Nephron progenitor cell (in vitro differentiated cells): ENCODE data around the gene HYLS1.

Experiments used
- DNase-seq: peaks from one replicate; pipeline ENCODE4 v3.0.0; 2021
- H3K27ac Mint-ChIP-seq: 2 replicates; pipeline ENCODE4 v1.8.0; 2021; ENCODE audit warnings: mild to moderate bottlenecking, moderate library complexity, mixed read lengths
- H3K27me3 Mint-ChIP-seq: 2 replicates; pipeline ENCODE4 v1.8.0; 2021; ENCODE audit warnings: mild to moderate bottlenecking, low read depth, mixed read lengths; ENCODE audit not compliant: poor library complexity
- H3K36me3 Mint-ChIP-seq: 2 replicates; pipeline ENCODE4 v1.8.0; 2021; ENCODE audit warnings: low read depth, mixed read lengths
- H3K4me1 Mint-ChIP-seq: 2 replicates; pipeline ENCODE4 v1.8.0; 2021; ENCODE audit warnings: mixed read lengths
- H3K4me3 Mint-ChIP-seq: 2 replicates; pipeline ENCODE4 v1.8.0; 2021; ENCODE audit warnings: mild to moderate bottlenecking, moderate library complexity, mixed read lengths
- H3K9me3 Mint-ChIP-seq: 2 replicates; pipeline ENCODE4 v1.8.0; 2021; ENCODE audit warnings: mild to moderate bottlenecking, moderate library complexity, mixed read lengths
- TF ChIP-seq, protein P1 (sequence below): fragments of 200-600 bp; sonication (generic); IDR thresholded peaks from 2 replicates; pipeline ENCODE4 v1.5.0; 2021; ENCODE audit warnings: antibody characterized with exemption

HYLS1 gene

GRCh38 chr11:125935056-125935455, 47.6 kb downstream of the HYLS1 start:
- TF ChIP-seq, protein P1, sequence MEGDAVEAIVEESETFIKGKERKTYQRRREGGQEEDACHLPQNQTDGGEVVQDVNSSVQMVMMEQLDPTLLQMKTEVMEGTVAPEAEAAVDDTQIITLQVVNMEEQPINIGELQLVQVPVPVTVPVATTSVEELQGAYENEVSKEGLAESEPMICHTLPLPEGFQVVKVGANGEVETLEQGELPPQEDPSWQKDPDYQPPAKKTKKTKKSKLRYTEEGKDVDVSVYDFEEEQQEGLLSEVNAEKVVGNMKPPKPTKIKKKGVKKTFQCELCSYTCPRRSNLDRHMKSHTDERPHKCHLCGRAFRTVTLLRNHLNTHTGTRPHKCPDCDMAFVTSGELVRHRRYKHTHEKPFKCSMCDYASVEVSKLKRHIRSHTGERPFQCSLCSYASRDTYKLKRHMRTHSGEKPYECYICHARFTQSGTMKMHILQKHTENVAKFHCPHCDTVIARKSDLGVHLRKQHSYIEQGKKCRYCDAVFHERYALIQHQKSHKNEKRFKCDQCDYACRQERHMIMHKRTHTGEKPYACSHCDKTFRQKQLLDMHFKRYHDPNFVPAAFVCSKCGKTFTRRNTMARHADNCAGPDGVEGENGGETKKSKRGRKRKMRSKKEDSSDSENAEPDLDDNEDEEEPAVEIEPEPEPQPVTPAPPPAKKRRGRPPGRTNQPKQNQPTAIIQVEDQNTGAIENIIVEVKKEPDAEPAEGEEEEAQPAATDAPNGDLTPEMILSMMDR = no peak
- H3K4me3 Mint-ChIP-seq = no peak overlapping the region
- no peaks in the 10 kb centered on the region for H3K36me3 Mint-ChIP-seq
- H3K27ac Mint-ChIP-seq = no peak overlapping the region
- peaks cover 10% of the 10 kb centered on the region for H3K27me3 Mint-ChIP-seq
- DNase-seq = no peak
- no peaks in the 10 kb centered on the region for H3K9me3 Mint-ChIP-seq
- peaks cover 35% of the 10 kb centered on the region for H3K4me1 Mint-ChIP-seq

DNA sequence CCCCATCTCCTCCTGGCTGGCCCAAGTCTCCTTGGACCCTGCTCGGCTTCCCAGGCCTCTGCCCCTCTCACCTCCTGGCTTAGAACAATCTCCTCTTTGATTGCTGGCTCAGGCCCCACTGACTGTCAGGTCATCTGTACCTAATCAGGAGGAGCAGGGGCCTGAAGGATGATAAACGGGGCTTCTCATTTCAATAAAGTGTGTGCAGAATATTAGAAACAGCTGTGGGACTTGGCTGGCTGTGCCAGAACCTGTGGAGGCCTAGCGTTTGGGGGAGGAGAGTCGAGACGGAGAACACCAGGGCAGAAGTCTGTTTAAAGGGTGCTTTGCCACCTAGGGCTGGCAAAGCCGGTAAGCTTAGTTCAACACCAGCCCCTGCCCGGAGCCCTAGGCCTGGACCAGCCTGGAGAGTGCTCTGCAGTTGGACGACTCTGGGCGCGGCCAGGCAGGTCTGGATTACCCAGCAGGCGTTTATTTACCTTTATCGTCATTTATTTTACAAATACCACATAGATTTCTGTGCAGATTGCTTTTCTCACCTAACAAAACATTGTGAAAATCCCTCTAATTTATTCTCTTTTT, 48.2 kb downstream of the HYLS1 start:
- TF ChIP-seq, protein P1 = no peak
- no peak overlapping the region for H3K4me3 Mint-ChIP-seq
- H3K27me3 Mint-ChIP-seq = peaks cover 10% of the 10 kb centered on the region
- peaks cover 35% of the 10 kb centered on the region for H3K4me1 Mint-ChIP-seq
- DNase-seq = no peak
- no peak overlapping the region for H3K27ac Mint-ChIP-seq
- no peaks in the 10 kb centered on the region for H3K36me3 Mint-ChIP-seq
- H3K9me3 Mint-ChIP-seq = no peaks in the 10 kb centered on the region

- no peak overlapping the region for H3K4me3 Mint-ChIP-seq
- H3K36me3 Mint-ChIP-seq = no peaks in the 10 kb centered on the region
- H3K27me3 Mint-ChIP-seq = no peaks in the 10 kb centered on the region
- TF ChIP-seq, protein P1 = no peak
- peaks cover 38% of the 10 kb centered on the region for H3K4me1 Mint-ChIP-seq
- no peak for DNase-seq
- no peak overlapping the region for H3K27ac Mint-ChIP-seq
- no peaks in the 10 kb centered on the region for H3K9me3 Mint-ChIP-seq
Observed at GRCh38 chr11:125938418-125938817, 51.0 kb downstream of the HYLS1 start.

- Mint-ChIP-seq H3K27ac (peak overlapping the region; percentile 36), H3K27me3 (no peaks in the 10 kb centered on the region), H3K36me3 (no peaks in the 10 kb centered on the region), H3K9me3 (no peaks in the 10 kb centered on the region), H3K4me3 (no peak overlapping the region), H3K4me1 (peaks cover 36% of the 10 kb centered on the region)
- DNase-seq = no peak
- TF ChIP-seq, protein P1 = no peak
Observed at GRCh38 chr11:125939081-125939521, 51.6 kb downstream of the HYLS1 start.

DNA sequence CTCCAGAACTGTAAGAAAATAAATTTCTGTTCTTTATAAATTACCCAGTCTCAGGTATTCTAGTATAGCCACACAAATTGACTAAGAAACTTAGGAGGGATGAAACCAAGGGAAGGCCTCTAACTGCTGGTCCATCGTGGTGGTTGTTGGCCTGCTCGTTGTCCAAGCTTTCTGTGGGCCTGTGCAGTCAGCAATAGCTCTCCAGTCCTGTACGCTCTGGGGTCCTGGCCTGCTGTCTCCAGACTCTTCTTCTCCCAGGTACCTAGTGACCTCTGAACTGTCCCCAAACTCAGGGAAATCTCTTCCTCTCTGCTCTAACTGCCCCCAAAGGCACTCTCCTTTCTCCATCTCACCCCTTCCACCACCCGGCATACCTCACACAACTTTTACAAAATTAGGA, 52.7 kb downstream of the HYLS1 start:
- no peak for DNase-seq
- H3K27me3 Mint-ChIP-seq = no peaks in the 10 kb centered on the region
- TF ChIP-seq, protein P1 = no peak
- no peak overlapping the region for H3K27ac Mint-ChIP-seq
- H3K36me3 Mint-ChIP-seq = no peaks in the 10 kb centered on the region
- H3K4me1 Mint-ChIP-seq = peaks cover 35% of the 10 kb centered on the region
- H3K9me3 Mint-ChIP-seq = no peaks in the 10 kb centered on the region
- no peak overlapping the region for H3K4me3 Mint-ChIP-seq

DNA sequence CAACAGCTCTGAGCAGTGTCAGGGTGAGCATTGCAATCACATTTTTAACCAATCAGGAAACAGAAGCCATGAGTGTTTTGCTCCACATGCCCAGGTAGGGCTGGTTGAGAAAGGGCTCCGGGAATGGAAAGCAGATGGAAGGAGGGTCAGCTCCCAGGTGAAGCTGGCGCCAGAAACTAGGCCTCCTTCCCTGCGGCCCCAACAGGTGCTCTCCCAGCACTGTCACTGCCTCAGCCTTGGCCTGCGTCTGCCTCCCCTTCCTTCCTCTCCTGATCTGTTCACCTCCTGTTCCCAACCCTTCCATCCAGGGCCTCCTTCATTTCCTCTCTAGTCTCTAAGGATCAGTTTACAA, 53.8 kb downstream of the HYLS1 start:
- H3K4me3 Mint-ChIP-seq = no peak overlapping the region
- TF ChIP-seq, protein P1 = no peak

More for the DNA sequence above, 53.8 kb downstream of the HYLS1 start:
- H3K27ac Mint-ChIP-seq = peak overlapping the region; percentile 41
- no peaks in the 10 kb centered on the region for H3K36me3 Mint-ChIP-seq
- peaks cover 34% of the 10 kb centered on the region for H3K4me1 Mint-ChIP-seq
- H3K9me3 Mint-ChIP-seq = no peaks in the 10 kb centered on the region
- H3K27me3 Mint-ChIP-seq = no peaks in the 10 kb centered on the region
- no peak for DNase-seq
